Left lung (tissue), 10 donors: Measurements from ENCODE around the gene IFITM10. TPM values are rescaled to one million over a fixed set of nuclear protein-coding genes. Genes with fewer than 3 reads are reported as not detected.

Experiments used
- ATAC-seq: fragments of 200-7000 bp; cut with Tn5 transposase; one replicate; pipeline ENCODE4 v1.9.1; 2020; ENCODE audit warnings: moderate library complexity
- DNase-seq, 4 donors: peaks; one replicate each; pipeline ENCODE4 v3.0.0-alpha.2; 2013 to 2020
- H3K27ac ChIP-seq, 2 donors: fragments of 200-600 bp; sonication (generic) in 1 of 2; one replicate each; pipeline versions ENCODE4 v1.5.0 to v1.8.0; 2020 to 2021
- H3K27me3 ChIP-seq, 2 donors: fragments of 200-600 bp; sonication (generic) in 1 of 2; one replicate each; pipeline versions ENCODE4 v1.5.0 to v1.8.0; 2020 to 2021
- H3K36me3 ChIP-seq, 2 donors: fragments of 200-600 bp; sonication (generic) in 1 of 2; one replicate each; pipeline versions ENCODE4 v1.5.0 to v1.8.0; 2020 to 2021
- H3K4me1 ChIP-seq, 2 donors: fragments of 200-600 bp; one replicate each; pipeline ENCODE4 v1.8.0; 2021
- H3K4me3 ChIP-seq, 2 donors: fragments of 200-600 bp; sonication (generic) in 1 of 2; one replicate each; pipeline versions ENCODE4 v1.5.0 to v1.8.0; 2020 to 2021; ENCODE audit warnings: mild to moderate bottlenecking in 1 of 2
- H3K9me3 ChIP-seq, 2 donors: fragments of 200-600 bp; sonication (generic) in 1 of 2; one replicate each; pipeline versions ENCODE4 v1.5.0 to v1.8.0; 2020 to 2021
- CTCF ChIP-seq, 2 donors: fragments of 200-600 bp; sonication (generic) in 1 of 2; IDR thresholded peaks; one replicate each; pipeline versions ENCODE4 v1.5.0 to v1.8.0; 2021; ENCODE audit warnings: antibody characterized with exemption in 2 of 2
- intact Hi-C, 2 donors: fragments of 100-400 bp; cut with DNase I; formaldehyde crosslinking; loops; one replicate each; pipeline versions ENCODE4 v1.11.2 to v1.14.2; 2022
- polyA plus RNA-seq, 6 donors: library from polyadenylated mRNA; unstranded; fragments of 120-200 nt; gene quantifications; one replicate each; pipeline ENCODE4 v1.2.1, GENCODE V29; 2013; ENCODE audit not compliant: insufficient read length in 6 of 6
- total RNA-seq, 2 donors: library from RNA; stranded (reverse); fragmentation: NEBNext Ultra II Directional; extraction: Animal tissue kit (Norgen Biotek cat#: 25700); gene quantifications; one replicate each; pipeline ENCODE4 v1.2.1, GENCODE V29; 2021
- donor health status: DM: no; HTN: yes; CAD: no.
- donor health status: DM: no; HTN: no; CAD: no.

IFITM10 gene
- total and polyA plus RNA-seq, 8 donors: 0.07 to 16.5 (median 0.22) TPM; not detected in 1

- peaks cover 0 to 27% of the 10 kb centered on the region in 2 donors for H3K4me1 ChIP-seq
- DNase-seq: peak in 1 of 4 donors; percentile 31
- no peaks in the 10 kb centered on the region for H3K9me3 ChIP-seq
- ATAC-seq: no peak
- peaks cover 14 to 35% of the 10 kb centered on the region in 2 donors for H3K27me3 ChIP-seq
- peaks cover 0 to 23% of the 10 kb centered on the region in 2 donors for H3K36me3 ChIP-seq
- TF ChIP-seq CTCF (IDR thresholded peaks at IDR 0.05): no peak
- no peak overlapping the region for H3K27ac ChIP-seq
- H3K4me3 ChIP-seq: no peak overlapping the region
- intact Hi-C loops: no loop called here
Observed at GRCh38 chr11:1744137-1744886, 6.1 kb downstream of the IFITM10 start.

GRCh38 chr11:1743585-1744136, 6.7 kb downstream of the IFITM10 start:
- H3K4me1 ChIP-seq: peaks cover 0 to 21% of the 10 kb centered on the region in 2 donors
- H3K9me3 ChIP-seq: no peaks in the 10 kb centered on the region
- H3K27ac ChIP-seq: no peak overlapping the region
- no peak overlapping the region for H3K4me3 ChIP-seq
- DNase-seq (peak in 1 of 4 donors; percentile 26), ATAC-seq (no peak)
- intact Hi-C loops: no loop called here
- peaks cover 10 to 34% of the 10 kb centered on the region in 2 donors for H3K27me3 ChIP-seq
- H3K36me3 ChIP-seq: peaks cover 0 to 23% of the 10 kb centered on the region in 2 donors
- no peak for TF ChIP-seq CTCF (IDR thresholded peaks at IDR 0.05)

- ATAC-seq: no peak
- H3K27ac ChIP-seq: no peak overlapping the region
- intact Hi-C loops: no loop called here
- DNase-seq: no peak
- H3K36me3 ChIP-seq: peaks cover 0 to 22% of the 10 kb centered on the region in 2 donors
- H3K4me3 ChIP-seq: no peak overlapping the region
- H3K27me3 ChIP-seq: peaks cover 4 to 34% of the 10 kb centered on the region in 2 donors
- H3K9me3 ChIP-seq: no peaks in the 10 kb centered on the region
- H3K4me1 ChIP-seq: peaks cover 0 to 14% of the 10 kb centered on the region in 2 donors
- no peak for TF ChIP-seq CTCF (IDR thresholded peaks at IDR 0.05)
Observed at GRCh38 chr11:1742869-1743584, 7.4 kb downstream of the IFITM10 start.

GRCh38 chr11:1742371-1742770, 8.0 kb downstream of the IFITM10 start:
- H3K9me3 ChIP-seq: peaks cover 0 to 5% of the 10 kb centered on the region in 2 donors
- peaks cover 0 to 16% of the 10 kb centered on the region in 2 donors for H3K36me3 ChIP-seq
- peaks cover 0 to 34% of the 10 kb centered on the region in 2 donors for H3K27me3 ChIP-seq
- DNase-seq (no peak), ATAC-seq (no peak)
- H3K4me1 ChIP-seq: peaks cover 0 to 8% of the 10 kb centered on the region in 2 donors
- intact Hi-C loops: no loop called here
- H3K4me3 ChIP-seq: no peak overlapping the region
- TF ChIP-seq CTCF (IDR thresholded peaks at IDR 0.05): no peak
- no peak overlapping the region for H3K27ac ChIP-seq

- Histone ChIP-seq H3K9me3 (peaks cover 0 to 11% of the 10 kb centered on the region in 2 donors), H3K4me1 (peaks cover 0 to 1% of the 10 kb centered on the region in 2 donors), H3K4me3 (no peak overlapping the region), H3K27me3 (peaks cover 0 to 39% of the 10 kb centered on the region in 2 donors), H3K36me3 (peaks cover 0 to 9% of the 10 kb centered on the region in 2 donors), H3K27ac (no peak overlapping the region)
- intact Hi-C loops: no loop called here
- no peak for DNase-seq
- no peak for ATAC-seq
- no peak for TF ChIP-seq CTCF (IDR thresholded peaks at IDR 0.05)
Observed at GRCh38 chr11:1741741-1742140, 8.7 kb downstream of the IFITM10 start.
